ENCODE results near the gene FGB.
A peak's percentile ranks its signal among the peaks of the same experiment; 100 is the strongest.

Gene FGB

GRCh38 chr4:154527308-154527707, 35.5 kb upstream of the FGB start:
- no peak overlapping the region for H3K4me3 ChIP-seq (ENCODE audit: control insufficient read depth, low read depth, low read length)
- no peak for DNase-seq (ENCODE audit: low read depth)
- no peak for TF ChIP-seq CTCF (IDR thresholded peaks at IDR 0.05; ENCODE audit: control insufficient read depth, insufficient read depth, low read depth, low read length, missing control alignments)

GRCh38 chr4:154528869-154529268, 33.9 kb upstream of the FGB start:
- DNase-seq (ENCODE audit: low read depth), result no peak
- no peak for TF ChIP-seq CTCF (IDR thresholded peaks at IDR 0.05; ENCODE audit: control insufficient read depth, insufficient read depth, low read depth, low read length, missing control alignments)
- H3K4me3 ChIP-seq (ENCODE audit: control insufficient read depth, low read depth, low read length), result no peak overlapping the region

GRCh38 chr4:154529728-154530519, 32.9 kb upstream of the FGB start:
- no peak overlapping the region for H3K4me3 ChIP-seq (ENCODE audit: control insufficient read depth, low read depth, low read length)
- no peak for TF ChIP-seq CTCF (IDR thresholded peaks at IDR 0.05; ENCODE audit: control insufficient read depth, insufficient read depth, low read depth, low read length, missing control alignments)
- no peak for DNase-seq (ENCODE audit: low read depth)

GRCh38 chr4:154534296-154534695, 28.5 kb upstream of the FGB start:
- no peak for DNase-seq (ENCODE audit: low read depth)
- H3K4me3 ChIP-seq (ENCODE audit: control insufficient read depth, low read depth, low read length), result no peak overlapping the region

GRCh38 chr4:154542271-154542879, 20.4 kb upstream of the FGB start:
- H3K4me3 ChIP-seq (ENCODE audit: control insufficient read depth, low read depth, low read length), result no peak overlapping the region
- no peak for TF ChIP-seq CTCF (IDR thresholded peaks at IDR 0.05; ENCODE audit: control insufficient read depth, insufficient read depth, low read depth, low read length, missing control alignments)
- DNase-seq (ENCODE audit: low read depth), result no peak

More at GRCh38 chr4:154534296-154534695, 28.5 kb upstream of the FGB start:
- TF ChIP-seq CTCF (IDR thresholded peaks at IDR 0.05; ENCODE audit: control insufficient read depth, insufficient read depth, low read depth, low read length, missing control alignments), result no peak

GRCh38 chr4:154545689-154546088, 17.1 kb upstream of the FGB start:
- no peak overlapping the region for H3K4me3 ChIP-seq (ENCODE audit: control insufficient read depth, low read depth, low read length)
- no peak for DNase-seq (ENCODE audit: low read depth)
- peak; percentile 4 for TF ChIP-seq CTCF (IDR thresholded peaks at IDR 0.05; ENCODE audit: control insufficient read depth, insufficient read depth, low read depth, low read length, missing control alignments)
